ENCODE measurements around the gene SFT2D1.
A peak's percentile ranks its signal among the peaks of the same experiment; 100 is the strongest.

The SFT2D1 gene

DNA sequence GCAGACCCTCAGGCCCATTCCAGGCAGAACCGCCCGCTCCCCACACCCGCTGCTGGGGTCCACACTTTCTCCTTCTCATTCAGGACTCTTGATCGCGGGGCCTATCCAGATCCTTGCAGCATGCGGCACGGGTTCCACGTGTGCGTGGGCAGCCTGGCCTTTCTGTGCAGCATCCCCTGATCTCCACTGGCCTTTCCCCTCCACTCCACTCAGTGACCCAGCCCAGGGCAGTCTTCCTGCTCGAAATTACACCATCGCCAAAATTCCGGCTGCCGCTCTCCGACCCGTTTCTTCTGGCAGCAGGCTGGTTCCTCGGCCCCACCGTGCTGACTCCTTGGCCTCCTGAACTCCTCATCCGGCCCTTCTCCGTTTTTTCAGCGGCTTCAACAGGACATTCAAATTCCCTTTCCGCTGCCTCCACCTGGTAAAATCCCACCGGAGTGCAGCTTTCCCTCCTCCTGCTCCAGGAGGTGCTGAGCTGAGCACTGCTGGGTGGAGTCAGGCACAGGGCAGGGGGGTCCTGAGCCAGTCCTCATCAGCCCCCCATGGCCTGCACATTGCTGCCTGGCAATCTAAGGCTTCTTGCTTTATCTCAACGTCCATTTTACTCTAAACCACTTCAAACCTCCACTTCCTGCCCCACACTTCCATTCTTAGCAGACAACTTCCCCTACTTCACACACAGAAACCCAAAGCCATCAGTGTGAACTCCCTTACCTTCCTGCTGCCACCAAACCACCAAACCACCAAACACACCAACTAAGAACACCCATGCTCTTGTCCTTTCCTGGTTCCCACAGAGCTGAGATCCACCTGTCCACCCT lies 9.0 kb downstream of the SFT2D1 start:
- DNase-seq = no peak

DNA sequence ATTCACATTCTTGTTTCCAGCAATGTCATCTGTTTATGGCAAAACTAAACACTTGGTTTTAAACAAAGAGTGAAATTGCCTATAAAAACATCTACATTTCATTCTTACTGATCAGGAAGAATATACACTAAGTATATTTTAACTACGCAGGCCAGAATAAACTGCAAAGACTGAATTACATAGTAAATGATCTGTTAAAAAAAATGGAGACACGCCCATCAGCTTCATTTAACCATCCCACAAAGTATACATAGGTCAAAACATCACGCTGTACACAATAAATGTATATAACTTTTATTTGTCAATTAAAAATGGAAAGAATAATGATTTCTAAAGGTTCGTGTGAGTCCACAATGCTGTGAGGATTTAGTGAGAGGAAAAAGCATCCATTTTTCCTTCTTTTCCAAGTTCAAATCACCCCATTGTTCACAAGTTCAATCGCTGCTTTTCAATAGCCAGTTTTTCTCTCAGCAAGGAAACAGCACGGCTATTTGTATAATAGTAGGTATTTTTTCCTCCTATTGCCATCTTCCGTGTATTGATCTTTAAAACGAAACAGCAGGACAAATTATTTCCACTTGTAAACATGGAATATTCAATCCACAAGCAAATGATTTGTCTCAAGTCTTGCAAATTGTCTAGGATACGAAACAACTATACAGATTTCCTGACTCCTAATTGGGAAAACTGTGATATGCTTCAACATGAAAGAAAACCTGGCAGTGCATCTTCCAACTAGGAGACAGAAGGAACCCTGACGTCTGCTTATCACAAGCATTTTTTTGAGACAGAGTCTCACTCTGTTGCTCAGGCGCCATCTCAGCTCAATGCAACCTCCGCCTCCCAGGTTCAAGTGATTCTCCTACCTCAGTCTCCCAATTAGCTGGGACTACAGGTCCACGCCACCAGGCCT lies 10.6 kb downstream of the SFT2D1 start:
- DNase-seq = no peak

DNA sequence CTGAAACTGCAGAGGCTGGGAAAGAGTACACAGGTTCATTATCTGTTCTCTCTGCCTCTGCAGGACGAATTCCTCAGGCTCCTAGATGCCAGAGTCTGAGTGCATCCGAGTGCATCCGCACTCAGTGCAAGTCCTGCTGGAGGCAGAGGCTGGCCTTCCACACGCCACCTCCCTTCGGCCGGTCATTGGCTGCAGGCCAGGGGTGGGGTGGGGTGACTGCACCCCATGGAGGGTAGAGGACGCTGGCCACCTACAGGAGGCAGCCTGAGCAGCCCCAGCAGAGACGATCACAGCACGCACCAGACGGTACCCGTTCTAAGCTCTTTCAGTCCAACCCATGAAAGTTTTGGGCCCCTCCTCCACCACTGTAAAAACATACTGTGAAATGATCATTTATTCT lies 11.7 kb downstream of the SFT2D1 start:
- DNase-seq = no peak

DNA sequence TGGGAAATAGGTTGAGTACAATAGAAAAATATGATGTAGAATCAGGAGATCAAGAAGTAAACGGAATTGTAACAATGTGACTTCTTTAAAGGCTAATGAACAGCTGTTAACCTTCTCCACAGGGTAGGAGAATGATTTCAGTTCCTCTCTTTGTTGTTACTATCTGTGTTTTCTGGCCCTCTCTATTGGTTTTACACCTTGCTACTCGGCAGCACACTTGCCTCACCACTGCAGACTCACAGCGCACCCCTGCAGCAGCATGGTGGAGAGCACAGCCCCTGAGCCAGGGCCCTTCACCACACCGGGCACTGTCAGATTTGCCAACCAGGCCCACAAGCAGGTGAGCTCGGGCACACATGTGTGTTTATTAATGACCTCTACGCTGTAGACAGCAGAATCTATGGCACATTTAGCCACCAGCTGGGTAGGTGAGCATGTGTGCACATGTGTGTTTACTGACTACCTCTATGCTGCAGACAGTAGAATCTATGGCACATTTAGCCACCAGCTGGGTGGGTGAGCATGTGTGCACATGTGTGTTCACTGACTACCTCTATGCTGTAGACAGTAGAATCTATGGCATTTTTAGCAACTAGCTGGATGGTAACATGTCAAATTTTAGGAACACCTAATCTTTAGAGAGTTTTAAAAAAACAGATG lies 16.8 kb downstream of the SFT2D1 start:
- peak; percentile 6 for DNase-seq

DNA sequence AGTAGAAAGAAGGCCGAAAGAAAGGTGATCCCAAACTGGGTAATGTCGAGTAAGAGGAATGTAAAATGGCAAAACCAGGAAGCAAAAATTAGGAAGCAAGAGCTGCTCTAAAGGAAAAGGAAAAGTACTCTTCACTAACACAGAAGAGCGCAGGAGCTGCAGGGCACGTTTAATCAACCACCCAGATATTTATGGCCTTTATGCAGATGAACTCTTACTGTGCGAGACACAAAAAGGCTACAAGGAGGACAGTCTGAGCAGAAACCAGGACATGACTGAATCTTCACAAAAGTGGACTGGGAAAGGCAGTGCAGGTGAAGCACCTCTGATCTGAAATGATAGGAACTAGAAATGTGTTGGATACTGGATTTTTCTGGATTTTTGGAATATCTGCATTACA lies 18.9 kb downstream of the SFT2D1 start:
- no peak for DNase-seq

DNA sequence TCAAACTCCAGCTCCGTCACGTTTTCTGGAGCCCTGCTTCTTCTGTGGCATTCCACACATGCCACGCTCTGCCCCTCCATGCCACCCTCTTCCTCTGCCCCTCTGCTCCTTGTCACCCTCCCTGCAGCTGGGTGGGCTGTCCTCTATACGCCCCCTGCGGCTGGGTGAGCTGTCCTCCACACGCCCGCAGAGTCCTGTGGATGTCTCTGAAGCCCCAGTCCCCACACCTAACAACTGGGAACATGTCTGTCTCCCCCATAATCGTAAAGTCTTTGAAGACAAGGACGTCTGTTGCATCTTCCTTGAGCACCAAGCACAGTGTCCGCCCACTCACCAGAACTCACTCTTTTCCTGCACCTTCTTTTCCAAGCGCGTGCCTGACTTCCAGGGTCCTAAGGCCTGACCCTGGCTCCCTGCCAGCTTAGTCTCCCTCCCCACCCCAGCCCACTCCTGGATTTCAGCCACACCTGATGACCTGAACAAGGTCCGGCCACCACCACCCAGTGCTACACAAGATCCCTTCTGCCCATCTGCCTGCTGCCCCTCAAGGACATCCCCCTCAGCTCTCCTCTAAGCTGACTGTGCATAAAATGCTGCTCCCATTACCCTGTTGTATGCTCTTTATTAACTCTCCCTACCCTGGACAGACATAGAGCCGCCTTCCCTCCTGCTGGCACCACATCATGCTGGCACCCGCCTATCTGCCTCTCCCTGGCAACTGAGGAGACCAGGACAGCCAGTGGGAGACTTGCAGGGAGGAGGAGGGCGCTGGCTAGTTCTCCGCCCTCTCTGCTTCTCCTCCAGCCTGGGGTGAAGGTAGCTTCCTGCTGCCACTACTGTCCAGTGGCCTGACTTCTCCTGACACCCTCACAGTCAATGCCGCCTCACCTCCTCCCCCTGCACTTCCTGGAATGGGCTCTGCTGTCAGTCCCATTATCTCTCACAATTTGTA lies 23.4 kb downstream of the SFT2D1 start:
- peak; percentile 39 for DNase-seq

DNA sequence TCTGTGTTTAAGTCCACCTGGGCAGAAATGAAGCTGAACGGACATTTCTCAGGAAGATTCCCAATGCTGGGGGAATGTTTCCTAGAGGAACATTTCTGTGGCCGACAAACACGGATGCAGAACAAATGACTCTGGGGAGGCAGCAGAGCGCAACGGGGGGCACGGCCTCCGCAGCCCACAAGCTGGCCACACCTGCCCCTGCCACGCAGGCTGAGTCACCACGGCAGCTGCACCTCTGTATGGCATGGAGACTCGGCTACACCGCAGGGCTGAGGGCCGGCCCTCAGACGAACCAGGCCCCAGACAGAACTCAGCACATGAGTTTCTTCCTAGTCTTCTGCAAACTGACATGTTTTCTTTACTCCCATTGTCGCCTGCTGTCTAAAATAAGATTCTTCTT lies 24.1 kb downstream of the SFT2D1 start:
- DNase-seq = peak; percentile 31

DNA sequence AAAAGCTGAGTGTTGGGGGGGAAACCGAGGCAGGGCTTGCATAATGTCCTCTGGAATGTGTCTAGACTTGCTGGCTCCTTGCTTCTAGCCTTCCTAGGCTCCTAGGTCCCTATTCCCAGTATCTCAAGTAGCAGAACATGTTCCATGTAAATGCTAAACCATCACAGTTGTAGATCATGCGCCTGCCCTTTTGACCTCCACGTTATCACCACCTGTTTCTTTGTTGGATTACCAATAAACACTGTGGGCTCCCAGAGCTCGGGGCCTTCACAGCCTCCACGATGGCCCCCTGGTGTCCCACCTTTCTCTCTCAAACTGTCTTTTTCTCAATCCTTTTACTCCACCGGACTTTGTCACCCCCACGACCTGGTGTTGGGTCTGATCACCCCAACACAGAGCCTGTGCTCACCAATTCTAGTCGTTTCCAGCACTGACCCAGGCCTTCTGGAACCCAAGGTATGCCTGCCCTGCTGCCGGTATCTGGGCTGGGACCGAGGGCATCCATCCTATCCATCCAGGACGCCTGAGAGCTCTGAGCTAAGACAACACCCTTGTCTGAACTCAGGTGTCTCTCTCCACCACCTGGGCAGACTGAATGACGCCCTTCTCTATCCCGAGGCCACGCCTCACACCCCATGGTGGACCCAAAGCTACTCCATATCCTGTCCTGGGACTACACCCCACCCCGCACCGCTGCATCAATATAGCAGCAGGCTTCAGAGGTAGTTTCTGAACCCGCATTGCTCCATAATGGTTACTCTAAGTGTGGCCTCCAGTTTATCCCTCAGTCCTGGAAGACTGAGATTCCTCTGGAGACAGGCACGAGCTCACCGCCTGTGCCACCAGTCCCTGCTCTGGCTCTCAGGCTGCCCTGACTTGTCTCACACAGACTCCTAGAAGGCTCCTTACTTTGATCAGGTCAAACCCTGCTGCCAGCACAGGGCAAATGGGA lies 24.8 kb downstream of the SFT2D1 start:
- peak; percentile 26 for DNase-seq

DNA sequence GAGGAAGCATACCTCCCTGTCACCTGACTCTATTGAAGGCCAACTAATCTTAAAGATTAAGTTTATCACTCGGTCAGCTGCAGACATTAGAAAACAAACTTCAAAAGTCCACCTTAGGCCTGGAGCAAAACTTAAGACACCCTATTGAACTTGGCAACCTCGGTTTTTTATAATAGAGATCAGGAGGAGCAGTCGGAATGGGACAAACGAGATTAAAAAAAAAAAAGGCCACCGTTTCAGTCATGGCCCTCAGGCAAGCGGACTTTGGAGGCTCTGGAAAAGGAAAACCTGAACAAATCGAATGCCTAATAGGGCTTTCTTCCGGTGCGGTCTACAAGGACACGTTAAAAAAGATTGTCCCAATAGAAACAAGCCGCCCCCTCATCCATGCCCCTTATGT lies 26.9 kb downstream of the SFT2D1 start:
- DNase-seq = no peak

DNA sequence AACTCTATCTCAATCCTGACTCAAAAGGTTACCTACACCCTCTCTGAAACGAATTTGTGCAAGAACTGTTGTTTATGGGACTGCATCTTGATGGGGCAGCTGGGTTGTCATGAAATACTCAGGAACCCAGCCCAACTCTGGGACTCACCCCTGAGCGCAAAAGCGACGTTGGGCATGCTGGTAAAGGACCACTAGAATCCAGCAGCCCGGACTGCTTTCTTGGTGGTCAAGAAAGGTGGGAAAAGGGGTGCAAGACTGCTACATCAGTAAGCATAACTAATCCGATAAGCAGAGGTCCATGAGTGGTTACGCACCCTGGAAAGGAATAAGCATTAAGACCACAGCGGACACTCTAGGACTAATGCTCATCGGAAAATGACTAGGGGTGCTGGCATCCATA lies 27.9 kb downstream of the SFT2D1 start:
- DNase-seq = no peak

DNA sequence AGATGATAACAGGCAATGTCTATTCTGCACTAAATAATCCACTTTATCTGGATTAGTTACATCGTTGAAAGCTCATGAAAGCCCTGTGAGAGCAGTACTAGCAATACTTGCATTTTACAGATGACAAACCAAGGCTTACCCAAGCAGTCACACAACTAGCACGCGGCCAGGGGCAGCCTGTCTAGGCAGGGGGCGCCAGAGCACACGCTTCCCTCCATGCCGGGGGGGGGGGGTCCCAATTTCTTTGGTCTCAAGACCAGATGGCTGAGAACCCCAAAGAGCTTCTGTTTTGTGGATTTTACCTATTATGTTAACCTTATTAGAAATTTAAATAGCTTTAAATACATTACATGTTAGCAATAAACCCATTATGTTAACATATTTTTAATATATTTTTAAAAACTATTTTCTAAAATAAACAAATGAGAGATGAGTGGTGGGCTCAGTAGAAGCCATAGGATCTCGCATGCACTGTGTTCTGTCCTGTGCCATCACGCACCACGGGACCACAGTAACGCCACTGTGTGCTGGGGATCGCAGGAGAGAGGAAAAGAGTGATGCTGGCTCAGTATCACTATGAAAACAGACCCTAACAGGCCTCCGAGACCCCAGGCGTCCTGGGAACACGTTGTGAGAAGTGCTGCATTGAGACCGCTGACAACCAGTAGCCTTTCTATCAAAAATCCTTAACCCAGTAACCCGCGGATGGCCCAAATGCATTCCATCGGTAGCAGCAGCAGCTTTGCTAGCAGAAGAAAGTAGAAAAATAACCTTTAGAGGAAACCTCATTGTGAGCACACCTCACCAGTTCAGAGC lies 28.9 kb downstream of the SFT2D1 start:
- DNase-seq = peak; percentile 54

DNA sequence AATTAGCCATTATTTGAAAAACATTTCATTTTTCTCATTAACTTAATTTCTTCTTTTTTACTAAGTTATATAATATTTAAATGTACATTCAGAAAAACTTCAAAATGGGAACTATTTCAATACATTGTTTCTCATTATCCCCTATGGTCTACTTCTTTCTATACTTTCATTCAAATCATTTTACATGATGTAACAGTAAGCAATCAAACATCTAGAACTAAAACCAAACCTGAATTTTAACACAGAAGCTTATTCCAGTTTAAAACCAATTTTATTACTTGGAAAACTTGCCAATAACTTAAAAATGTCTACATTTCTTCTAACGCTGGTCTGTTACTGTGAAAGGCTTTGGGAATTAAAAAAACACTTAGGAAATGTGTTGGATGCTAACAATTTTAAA lies 29.5 kb downstream of the SFT2D1 start:
- no peak for DNase-seq

DNA sequence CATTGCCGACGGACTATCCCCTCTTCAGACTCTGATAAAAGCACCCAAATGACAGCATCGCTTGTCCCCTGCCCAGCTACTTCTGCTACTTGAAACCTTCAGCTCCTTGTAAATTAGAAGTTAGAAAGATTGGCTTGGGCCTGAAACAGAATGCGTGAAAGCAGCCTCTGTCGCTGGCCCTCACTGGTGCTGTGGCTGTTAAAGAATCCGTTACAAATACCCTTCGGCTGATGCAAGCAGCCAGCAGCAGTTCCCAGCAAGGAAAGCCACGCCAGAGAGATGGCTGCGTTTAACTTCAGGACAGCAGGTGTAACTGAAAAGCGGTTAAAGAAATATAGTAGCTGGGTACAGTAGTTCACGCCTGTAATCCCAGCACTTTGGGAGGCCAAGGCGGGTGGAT lies 31.7 kb downstream of the SFT2D1 start:
- no peak for DNase-seq

DNA sequence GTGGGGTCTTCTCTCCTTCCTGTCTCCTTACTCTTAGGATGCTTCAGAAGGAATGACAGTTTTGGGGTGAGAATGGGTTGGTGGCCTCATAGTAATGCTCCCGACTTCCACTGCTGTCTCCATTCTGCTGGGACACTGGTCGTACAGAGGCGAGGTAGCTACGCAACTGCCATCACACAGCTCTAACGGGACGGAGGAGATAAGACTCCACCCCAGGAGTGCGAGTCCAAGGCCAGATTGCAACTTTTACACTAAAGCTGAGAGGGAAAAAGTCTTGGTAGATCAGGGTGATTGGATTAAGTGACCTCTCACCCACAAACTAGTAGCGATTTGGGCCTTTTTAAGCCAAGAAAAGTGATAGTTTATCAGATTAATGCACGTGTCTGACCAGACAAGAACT lies 32.4 kb downstream of the SFT2D1 start:
- no peak for DNase-seq

DNA sequence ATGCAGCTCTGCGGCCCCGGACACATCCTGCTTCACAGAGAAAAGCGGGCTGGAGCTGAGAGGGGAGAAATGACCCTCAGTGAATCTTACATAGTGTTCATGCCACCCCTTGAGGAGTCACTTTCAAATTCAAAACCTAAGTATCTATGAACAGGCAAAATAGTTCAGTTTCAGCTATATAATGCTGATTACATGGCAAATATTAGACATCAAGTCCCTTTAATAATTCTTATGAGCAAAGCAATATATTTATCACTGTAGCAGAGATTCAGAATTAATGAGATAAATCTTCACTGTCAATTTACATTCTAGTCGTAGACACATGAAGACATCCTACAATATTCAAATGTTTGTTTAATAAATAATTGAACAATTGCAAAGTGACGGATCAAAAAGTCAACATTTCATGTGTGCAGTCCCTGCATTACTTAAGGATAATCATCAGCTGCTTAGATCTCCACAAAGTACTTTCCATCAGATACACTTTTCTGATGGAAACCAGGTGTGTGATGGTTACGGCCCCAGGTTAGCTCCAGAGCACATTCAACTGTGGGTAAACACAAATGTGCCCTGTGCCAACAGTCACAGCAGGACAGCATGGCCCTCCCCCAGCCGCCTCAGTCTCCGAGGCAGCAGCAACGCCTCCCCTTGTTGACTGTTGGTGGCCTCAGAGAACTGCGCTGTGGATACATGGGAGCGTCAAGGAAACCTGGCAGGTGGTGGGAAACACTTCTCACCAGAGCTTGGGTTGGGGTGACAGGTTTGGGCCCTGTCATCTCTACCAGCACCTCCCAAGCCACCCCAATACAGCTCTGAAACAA lies 33.4 kb downstream of the SFT2D1 start:
- peak; percentile 98 for DNase-seq

DNA sequence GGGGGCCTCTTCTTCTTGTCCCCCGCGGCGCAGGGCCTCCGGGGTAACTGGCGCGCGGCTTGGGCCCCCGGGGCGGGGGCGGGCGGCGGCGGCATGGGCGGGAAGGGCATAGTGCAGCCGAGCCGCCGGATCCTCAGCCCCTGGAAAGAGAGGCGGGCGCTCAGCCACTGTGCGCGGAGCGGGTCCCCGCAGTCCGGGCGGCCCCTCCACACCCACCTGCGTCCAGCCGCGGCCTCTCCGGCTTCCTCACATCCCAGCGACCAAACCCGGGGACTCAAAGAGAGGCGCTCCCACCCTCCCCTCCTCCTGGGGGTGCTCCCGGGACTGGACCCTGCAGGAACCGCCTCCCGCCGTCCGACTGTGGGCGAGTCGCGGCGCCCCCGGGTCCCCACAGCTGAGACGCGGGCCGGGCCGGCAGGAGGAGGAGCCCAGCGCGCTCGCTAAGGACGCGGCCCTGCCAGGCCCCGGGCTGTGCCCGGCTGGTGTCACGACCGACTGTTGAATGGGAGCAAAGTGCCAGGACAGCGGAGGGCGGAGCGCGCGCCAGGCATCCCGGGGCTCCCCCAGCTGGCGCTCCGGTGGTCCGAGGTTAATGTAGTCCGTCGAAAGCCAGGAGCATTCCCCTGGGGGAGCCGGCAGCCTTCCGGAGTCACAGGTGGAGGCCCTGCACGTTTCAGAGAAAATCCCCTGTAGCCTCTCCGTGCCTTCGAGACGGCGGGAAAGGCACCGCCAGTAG lies 34.1 kb downstream of the SFT2D1 start, which contains the start of gene PRR18:
PRR18 (minus strand) TSS at position 360 of the 736 bp plus-strand sequence; CDS start at position 110, 250 bp downstream.
- DNase-seq = peak; percentile 83

DNA sequence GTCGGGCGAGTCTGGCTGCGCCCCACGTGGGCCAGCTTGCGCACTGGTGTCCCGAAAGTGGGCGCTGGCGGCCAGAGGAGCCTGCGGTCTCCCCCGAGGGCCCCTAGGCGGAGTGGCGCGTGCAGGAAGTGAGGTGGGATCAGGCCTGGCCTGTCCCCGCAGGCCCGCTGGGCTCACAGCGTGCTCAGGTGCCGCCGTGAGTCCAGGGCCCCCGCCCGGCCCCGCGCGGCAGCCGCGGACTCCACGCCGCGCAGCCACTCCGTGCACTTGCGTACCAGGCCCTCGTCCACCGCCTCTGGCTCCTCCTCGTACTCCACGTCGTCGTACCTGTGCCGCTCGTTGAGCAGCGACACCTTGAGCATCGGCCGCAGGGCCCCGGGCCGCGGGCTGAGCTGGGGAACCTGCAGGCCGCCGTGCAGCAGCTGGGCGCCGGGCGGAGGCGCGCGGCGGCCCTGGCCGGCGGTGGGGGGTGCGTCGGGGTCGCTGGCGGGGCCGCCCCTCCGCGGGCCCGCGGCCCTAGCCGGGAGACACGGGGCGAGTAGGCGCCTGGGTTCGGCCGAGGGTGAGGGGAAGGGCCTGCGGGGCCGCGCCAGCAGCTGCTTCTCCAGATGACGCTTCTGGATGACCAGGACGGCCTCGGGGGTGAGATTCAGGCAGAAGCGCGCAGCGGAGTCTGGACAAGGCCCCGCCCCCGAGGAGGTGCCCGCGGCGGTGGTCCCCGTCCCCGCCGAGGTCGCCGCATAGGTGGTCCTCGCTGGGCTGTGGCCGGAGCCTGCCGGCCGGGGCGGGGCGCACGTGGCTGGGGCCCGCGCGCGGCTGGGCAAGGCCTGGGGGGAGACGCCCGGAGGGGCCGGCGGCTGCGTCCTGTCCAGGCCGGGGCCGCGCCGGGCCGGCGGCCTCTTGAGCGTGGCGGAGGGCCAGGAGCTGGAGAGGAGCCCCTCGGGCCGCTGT lies 35.0 kb downstream of the SFT2D1 start:
- peak; percentile 85 for DNase-seq
